Prostate gland (tissue), 2 donors: Measurements from ENCODE around the gene VASN. TPM values are rescaled to one million over a fixed set of nuclear protein-coding genes. Genes with fewer than 3 reads are reported as not detected.

ENCODE experiments used
- DNase-seq: peaks from one replicate; pipeline ENCODE4 v3.0.0-alpha.2; 2019; ENCODE audit warnings: low spot score
- H3K27ac ChIP-seq, 2 donors: fragments of 200-600 bp; sonication (generic); 2 replicates each; pipeline ENCODE4 v1.5.1; 2017 to 2019
- H3K27me3 ChIP-seq: fragments of 200-600 bp; sonication (generic); replicated peaks from 2 replicates; pipeline ENCODE4 v1.5.1; 2019; ENCODE audit not compliant: insufficient read depth
- H3K36me3 ChIP-seq, 2 donors: fragments of 200-600 bp; sonication (generic); 1 replicate in 1 of 2; 2 replicates in 1 of 2; pipeline versions ENCODE4 v1.5.1 to v1.8.1; 2017 to 2019
- H3K4me1 ChIP-seq: fragments of 200-600 bp; sonication (generic); replicated peaks from 2 replicates; pipeline ENCODE4 v1.5.1; 2019
- H3K4me3 ChIP-seq, 2 donors: fragments of 200-600 bp; sonication (generic); 2 replicates each; pipeline ENCODE4 v1.5.1; 2017 to 2019
- H3K9me3 ChIP-seq: fragments of 200-600 bp; sonication (generic); 2 replicates; pipeline ENCODE4 v1.5.1; 2017
- CTCF ChIP-seq, 4 experiments: fragments of 200-600 bp in 2 of 4; fragments of 450-650 bp in 2 of 4; sonication (generic) in 2 of 4; IDR thresholded peaks; 1 replicate in 3 of 4; 2 replicates in 1 of 4; pipeline ENCODE4 v1.5.1; 2016 to 2019; ENCODE audit warnings: antibody characterized with exemption in 4 of 4, mild to moderate bottlenecking in 2 of 4, moderate library complexity in 2 of 4
- POLR2A ChIP-seq: fragments of 450-650 bp; IDR thresholded peaks from one replicate; pipeline ENCODE4 v1.6.1; 2016; ENCODE audit warnings: antibody characterized with exemption, mild to moderate bottlenecking
- POLR2AphosphoS5 ChIP-seq: sonication (generic); formaldehyde crosslinking; IDR thresholded peaks from one replicate; pipeline ENCODE4 v1.6.1; 2017; ENCODE audit warnings: antibody characterized with exemption
- WGBS: methylation state at CpG from one replicate; pipeline ENCODE4 v1.1.5; 2018; 5-methylcytosine and 5-hydroxymethylcytosine counted together
- intact Hi-C: fragments of 100-400 bp; cut with DNase I; formaldehyde crosslinking; loops from one replicate; pipeline ENCODE4 v1.14.2; 2022
- total RNA-seq, 2 donors: library from RNA; depleted of rRNA; stranded (reverse); fragments of >200 nt; gene quantifications; one replicate each; pipeline ENCODE4 v1.1.0, GENCODE V29; 2016

The VASN gene
- total RNA-seq, 2 donors from 2014 or later = 13.1 to 97.4 TPM

- DNase-seq = peak; percentile 70
- 20% methylated on average over 20 of the region's 30 CpGs for WGBS
- Histone ChIP-seq H3K9me3 (no peaks in the 10 kb centered on the region), H3K4me1 (peaks cover 38% of the 10 kb centered on the region), H3K27ac (peak overlapping the region; percentile 74 to 76), H3K36me3 (no peaks in the 10 kb centered on the region), H3K27me3 (no peaks in the 10 kb centered on the region), H3K4me3 (peak overlapping the region; percentile 72 to 82)
- TF ChIP-seq POLR2AphosphoS5 (peak; percentile 58), CTCF (IDR thresholded peaks at IDR 0.05) (no peak)
- intact Hi-C loops = no loop called here
Observed at GRCh38 chr16:4373909-4374742, 2.5 kb downstream of the VASN start.

GRCh38 chr16:4375717-4376116, 4.1 kb downstream of the VASN start:
- no peak for DNase-seq
- Histone ChIP-seq H3K27me3 (no peaks in the 10 kb centered on the region), H3K27ac (peak overlapping the region; percentile 51 to 81), H3K4me1 (peaks cover 38% of the 10 kb centered on the region), H3K36me3 (no peaks in the 10 kb centered on the region), H3K9me3 (no peaks in the 10 kb centered on the region), H3K4me3 (no peak overlapping the region)
- WGBS = 80% methylated on average over 14 of the region's 15 CpGs
- TF ChIP-seq CTCF (IDR thresholded peaks at IDR 0.05) (no peak), POLR2A (no peak), POLR2AphosphoS5 (no peak)
- intact Hi-C loops = no loop called here

- WGBS = 21% methylated on average over 22 of the region's 31 CpGs
- H3K36me3 ChIP-seq = no peaks in the 10 kb centered on the region
- no peak overlapping the region for H3K4me3 ChIP-seq
- peak overlapping the region; percentile 51 to 81 for H3K27ac ChIP-seq
- TF ChIP-seq CTCF (IDR thresholded peaks at IDR 0.05) = no peak
- TF ChIP-seq POLR2AphosphoS5 = peak; percentile 73
- TF ChIP-seq POLR2A = no peak
- intact Hi-C loops = no loop called here
- H3K27me3 ChIP-seq = no peaks in the 10 kb centered on the region
- peak; percentile 80 for DNase-seq
- H3K4me1 ChIP-seq = peaks cover 36% of the 10 kb centered on the region
- no peaks in the 10 kb centered on the region for H3K9me3 ChIP-seq
Observed at GRCh38 chr16:4376126-4376892, 4.7 kb downstream of the VASN start.

- H3K4me1 ChIP-seq = peaks cover 35% of the 10 kb centered on the region
- no peak for TF ChIP-seq POLR2A
- no peak for TF ChIP-seq CTCF (IDR thresholded peaks at IDR 0.05)
- no peak for TF ChIP-seq POLR2AphosphoS5
- H3K4me3 ChIP-seq = no peak overlapping the region
- intact Hi-C loops = no loop called here
- no peaks in the 10 kb centered on the region for H3K27me3 ChIP-seq
- no peaks in the 10 kb centered on the region for H3K9me3 ChIP-seq
- DNase-seq = no peak
- WGBS = 36% methylated on average over 25 of the region's 27 CpGs
- H3K36me3 ChIP-seq = no peaks in the 10 kb centered on the region
- H3K27ac ChIP-seq = peak overlapping the region; percentile 51 to 81
Observed at GRCh38 chr16:4376893-4377572, 5.4 kb downstream of the VASN start.
